Neural crest cell (in vitro differentiated cells): Measurements from ENCODE around the gene ZFP69. TPM values are rescaled to one million over a fixed set of nuclear protein-coding genes. Genes with fewer than 3 reads are reported as not detected.

Experiments used
- DNase-seq: peaks from one replicate; pipeline ENCODE4 v3.0.0; 2021; ENCODE audit warnings: low read depth, mixed read lengths, low spot score
- H3K27ac Mint-ChIP-seq: one replicate; pipeline ENCODE4 v1.8.0; 2021; ENCODE audit warnings: mild to moderate bottlenecking, mixed read lengths; ENCODE audit not compliant: unreplicated experiment
- H3K27me3 Mint-ChIP-seq: 2 replicates; pipeline ENCODE4 v1.8.0; 2021; ENCODE audit warnings: low read depth, mild to moderate bottlenecking, mixed read lengths
- H3K36me3 Mint-ChIP-seq: 2 replicates; pipeline ENCODE4 v1.8.0; 2021; ENCODE audit warnings: low read depth, mild to moderate bottlenecking, mixed read lengths
- H3K4me1 Mint-ChIP-seq: 2 replicates; pipeline ENCODE4 v1.8.0; 2021; ENCODE audit warnings: mixed read lengths
- H3K4me3 Mint-ChIP-seq: one replicate; pipeline ENCODE4 v1.8.0; 2021; ENCODE audit warnings: mild to moderate bottlenecking, mixed read lengths
- H3K9me3 Mint-ChIP-seq: 2 replicates; pipeline ENCODE4 v1.8.0; 2021; ENCODE audit warnings: mixed read lengths
- CTCF ChIP-seq: fragments of 200-600 bp; sonication (generic); conservative IDR thresholded peaks from 2 replicates; pipeline ENCODE4 v1.5.0; 2021; ENCODE audit warnings: antibody characterized with exemption, mild to moderate bottlenecking
- total RNA-seq: library from RNA; stranded (reverse); gene quantifications from 2 replicates; pipeline ENCODE4 v1.2.1, GENCODE V29; 2021

ZFP69 gene
- total RNA-seq, 1 donor from 2014 or later, result 6.9 TPM

DNA sequence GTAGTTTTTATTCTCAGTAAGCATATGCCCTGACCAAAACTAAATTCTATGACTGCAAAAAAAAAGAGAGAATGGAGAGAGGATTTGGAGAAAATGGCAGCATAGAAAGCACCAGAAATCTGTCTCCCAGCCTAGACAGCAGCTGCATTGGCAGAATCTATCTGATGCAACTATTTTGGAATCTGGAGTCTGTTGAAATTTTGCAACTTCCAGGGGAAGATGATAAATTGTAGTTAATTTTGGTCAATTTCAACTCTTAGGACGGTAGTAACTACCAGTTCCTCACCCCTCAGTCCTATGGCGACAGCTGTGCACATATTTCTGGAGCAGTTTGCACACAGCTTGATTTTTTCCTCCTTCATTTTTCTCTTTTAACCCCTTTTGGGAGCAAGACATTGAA, 42.4 kb downstream of the ZFP69 start:
- H3K9me3 Mint-ChIP-seq, result peaks cover 34% of the 10 kb centered on the region
- H3K27ac Mint-ChIP-seq, result no peak overlapping the region
- H3K27me3 Mint-ChIP-seq, result no peaks in the 10 kb centered on the region
- no peak for TF ChIP-seq CTCF
- H3K4me1 Mint-ChIP-seq, result no peaks in the 10 kb centered on the region
- H3K4me3 Mint-ChIP-seq, result no peak overlapping the region
- no peak for DNase-seq
- peaks cover 65% of the 10 kb centered on the region for H3K36me3 Mint-ChIP-seq

GRCh38 chr1:40530735-40531380, 53.8 kb downstream of the ZFP69 start:
- Mint-ChIP-seq H3K4me1 (peaks cover 24% of the 10 kb centered on the region), H3K27ac (peak overlapping the region; percentile 76), H3K36me3 (peaks cover 21% of the 10 kb centered on the region), H3K4me3 (peak overlapping the region; percentile 97), H3K27me3 (peaks cover 14% of the 10 kb centered on the region), H3K9me3 (peaks cover 14% of the 10 kb centered on the region)
- DNase-seq, result no peak
- TF ChIP-seq CTCF, result no peak

DNA sequence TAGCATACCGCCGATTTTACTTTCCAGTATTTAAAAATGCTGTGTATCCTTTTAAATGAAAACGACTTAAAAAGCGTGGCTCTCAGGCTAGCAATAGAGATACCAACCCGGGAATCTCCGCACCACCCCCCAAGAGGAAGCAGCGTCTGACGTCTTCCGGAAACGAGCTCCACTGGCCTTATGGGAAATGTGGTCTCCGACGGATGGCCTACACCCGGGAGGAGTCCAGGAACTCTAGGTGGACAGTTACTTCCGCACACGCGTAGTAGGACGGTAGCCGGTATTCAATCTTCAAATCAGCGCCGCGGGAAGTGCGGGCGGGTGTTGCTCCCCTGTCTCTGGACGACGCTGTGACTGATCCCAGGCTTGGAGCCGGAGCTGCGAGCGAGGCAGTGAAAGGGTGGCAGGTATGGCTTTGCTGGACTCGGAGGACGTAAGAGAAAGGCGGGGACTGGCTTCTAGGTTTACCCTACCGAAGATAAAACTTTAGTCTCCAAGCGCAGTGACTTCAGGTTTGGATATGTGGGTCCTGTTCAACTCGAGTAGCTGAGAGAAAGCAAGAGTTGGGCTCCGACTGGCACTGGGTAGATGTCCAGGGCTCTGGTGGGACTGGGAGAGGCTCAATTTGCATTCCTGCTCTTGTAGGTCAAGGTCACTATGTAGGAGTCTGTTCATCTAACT, 54.4 kb downstream of the ZFP69 start, which contains the start of gene ZNF684:
TSS of gene ZNF684 (plus strand) at position 257 of the 681 bp plus-strand sequence. CDS start 1,530 bp downstream, outside the sequence.
- DNase-seq, result peak; percentile 62
- TF ChIP-seq CTCF, result no peak
- Mint-ChIP-seq H3K27me3 (peaks cover 14% of the 10 kb centered on the region), H3K4me1 (peaks cover 24% of the 10 kb centered on the region), H3K36me3 (peaks cover 17% of the 10 kb centered on the region), H3K4me3 (peak within 1 kb of the TSS; percentile 97), H3K27ac (peak within 1 kb of the TSS; percentile 76), H3K9me3 (peaks cover 10% of the 10 kb centered on the region)

DNA sequence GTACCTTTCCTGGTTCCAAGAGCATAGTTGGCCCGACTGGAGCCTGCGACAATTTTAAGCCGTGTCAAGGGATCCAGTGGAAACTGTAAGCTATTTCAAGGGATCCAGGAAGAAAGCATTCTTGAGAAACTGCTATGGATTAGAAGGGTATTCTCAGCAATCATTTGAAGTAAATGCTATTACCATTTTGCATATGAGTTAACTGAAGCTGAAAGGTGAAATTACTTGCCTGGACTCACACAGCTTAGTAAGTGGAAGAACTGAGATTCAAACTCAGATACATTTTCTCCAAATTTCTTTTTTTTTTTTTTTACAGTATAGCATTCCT, 54.9 kb downstream of the ZFP69 start:
- H3K27ac Mint-ChIP-seq, result no peak overlapping the region
- TF ChIP-seq CTCF, result no peak
- H3K9me3 Mint-ChIP-seq, result peaks cover 10% of the 10 kb centered on the region
- peak overlapping the region; percentile 97 for H3K4me3 Mint-ChIP-seq
- H3K36me3 Mint-ChIP-seq, result peaks cover 17% of the 10 kb centered on the region
- no peak for DNase-seq
- H3K27me3 Mint-ChIP-seq, result peaks cover 14% of the 10 kb centered on the region
- H3K4me1 Mint-ChIP-seq, result peaks cover 24% of the 10 kb centered on the region

GRCh38 chr1:40532844-40533424, 55.8 kb downstream of the ZFP69 start:
- TF ChIP-seq CTCF, result peak; percentile 66
- Mint-ChIP-seq H3K4me3 (peak overlapping the region; percentile 82), H3K9me3 (peaks cover 10% of the 10 kb centered on the region), H3K27me3 (peaks cover 11% of the 10 kb centered on the region), H3K27ac (no peak overlapping the region), H3K4me1 (peaks cover 24% of the 10 kb centered on the region), H3K36me3 (peaks cover 21% of the 10 kb centered on the region)
- DNase-seq, result peak; percentile 26
